Effector memory CD8-positive, alpha-beta T cell (primary cell): ENCODE data around the gene ITGAD.

Experiments
- ATAC-seq: fragments of 150-1000 bp; cut with Tn5 transposase; replicated peaks from 2 replicates; pipeline ENCODE4 v1.10.0; 2021; ENCODE audit warnings: mild to moderate bottlenecking, moderate library complexity
- DNase-seq, 3 experiments: peaks; one replicate each; pipeline ENCODE4 v3.0.0; 2021
- H3K27ac Mint-ChIP-seq, 2 donors: one replicate each; pipeline ENCODE4 v1.8.0; 2022; ENCODE audit warnings: mild to moderate bottlenecking in 2 of 2, mixed read lengths in 2 of 2, moderate library complexity in 2 of 2
- H3K27me3 Mint-ChIP-seq, 2 donors: one replicate each; pipeline ENCODE4 v1.8.0; 2022; ENCODE audit warnings: mixed read lengths in 2 of 2
- H3K36me3 Mint-ChIP-seq: one replicate; pipeline ENCODE4 v1.8.0; 2022; ENCODE audit warnings: mild to moderate bottlenecking, moderate library complexity, mixed read lengths; ENCODE audit not compliant: insufficient read depth
- H3K4me1 Mint-ChIP-seq, 2 donors: one replicate each; pipeline ENCODE4 v1.8.0; 2022; ENCODE audit warnings: low read depth in 2 of 2, mixed read lengths in 2 of 2
- H3K4me3 Mint-ChIP-seq, 2 donors: one replicate each; pipeline ENCODE4 v1.8.0; 2022; ENCODE audit warnings: mild to moderate bottlenecking in 2 of 2, mixed read lengths in 2 of 2, moderate library complexity in 2 of 2
- H3K9me3 Mint-ChIP-seq, 2 donors: one replicate each; pipeline ENCODE4 v1.8.0; 2022; ENCODE audit warnings: mixed read lengths in 2 of 2

Gene ITGAD

DNA sequence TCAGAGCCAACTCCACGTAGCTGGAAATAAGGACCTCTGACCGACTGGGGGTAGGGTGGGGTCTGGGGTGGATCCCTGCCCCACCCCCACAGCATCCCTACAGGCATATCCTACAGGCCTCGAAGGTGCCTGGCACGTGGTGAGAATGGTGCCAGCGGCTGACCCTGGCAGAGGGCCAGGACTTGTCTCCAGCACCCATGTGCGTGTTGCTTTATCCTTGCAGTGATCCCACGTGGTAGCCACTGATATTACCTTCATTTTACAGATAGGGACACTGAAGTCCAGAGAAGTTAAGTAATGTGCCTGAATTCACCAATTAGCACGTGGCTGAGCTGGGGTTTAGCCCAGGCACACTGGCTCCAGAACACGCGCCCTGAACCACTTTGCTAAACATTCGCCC lies 8.3 kb downstream of the ITGAD start:
- H3K9me3 Mint-ChIP-seq, result peaks cover 3 to 12% of the 10 kb centered on the region in 2 donors
- no peaks in the 10 kb centered on the region for H3K36me3 Mint-ChIP-seq
- peaks cover 31 to 37% of the 10 kb centered on the region in 2 donors for H3K4me1 Mint-ChIP-seq
- no peak for ATAC-seq
- H3K4me3 Mint-ChIP-seq, result peak overlapping the region in 1 of 2 donors; percentile 6
- no peak for DNase-seq
- H3K27ac Mint-ChIP-seq, result peak overlapping the region in 1 of 2 donors; percentile 69
- H3K27me3 Mint-ChIP-seq, result no peaks in the 10 kb centered on the region

- H3K36me3 Mint-ChIP-seq, result no peaks in the 10 kb centered on the region
- peaks cover 3 to 12% of the 10 kb centered on the region in 2 donors for H3K9me3 Mint-ChIP-seq
- H3K27me3 Mint-ChIP-seq, result no peaks in the 10 kb centered on the region
- ATAC-seq, result no peak
- DNase-seq, result no peak
- no peak overlapping the region for H3K4me3 Mint-ChIP-seq
- peaks cover 31 to 36% of the 10 kb centered on the region in 2 donors for H3K4me1 Mint-ChIP-seq
- H3K27ac Mint-ChIP-seq, result peak overlapping the region in 1 of 2 donors; percentile 49
Observed at GRCh38 chr16:31402687-31403086, 9.6 kb downstream of the ITGAD start.

DNA sequence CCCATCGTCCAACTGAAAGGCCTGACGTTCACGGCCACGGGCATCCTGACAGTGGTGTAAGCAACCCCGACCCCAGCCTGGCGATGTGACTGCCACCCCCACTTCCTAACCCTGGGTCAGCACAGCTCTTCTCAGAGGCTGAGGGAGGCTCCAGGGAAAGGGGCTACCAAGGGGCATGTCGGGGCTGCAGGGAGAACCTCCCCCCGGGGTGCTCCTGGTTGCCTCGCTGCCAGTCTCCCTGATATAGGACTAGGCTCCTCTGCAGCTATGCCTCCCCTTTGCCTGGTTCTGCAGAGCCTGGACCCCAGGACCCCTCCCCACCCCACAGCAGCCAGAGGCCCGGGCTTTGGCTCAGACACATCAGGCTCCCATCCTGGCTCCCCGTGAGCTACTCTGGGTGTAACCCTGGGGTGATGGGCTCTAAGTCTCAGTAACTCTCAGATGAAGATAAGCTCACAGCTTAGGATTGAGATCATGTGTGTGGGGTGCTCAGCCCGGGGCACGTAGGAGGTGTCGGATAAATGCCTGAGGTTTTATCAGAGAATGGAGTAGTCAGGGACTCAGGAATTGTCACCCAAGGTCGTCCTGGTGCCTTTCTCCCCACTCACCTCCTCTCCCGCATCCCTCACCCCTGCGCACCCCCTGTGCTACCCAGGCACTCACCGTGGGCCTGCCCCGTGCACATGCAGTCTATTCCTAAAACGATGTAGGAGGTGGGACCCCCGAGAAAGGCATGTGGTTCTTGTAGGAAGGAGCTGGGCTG lies 10.6 kb downstream of the ITGAD start:
- Mint-ChIP-seq H3K36me3 (no peaks in the 10 kb centered on the region), H3K9me3 (peaks cover 3 to 12% of the 10 kb centered on the region in 2 donors), H3K4me3 (no peak overlapping the region), H3K4me1 (peaks cover 31 to 39% of the 10 kb centered on the region in 2 donors), H3K27me3 (peaks cover 0 to 6% of the 10 kb centered on the region in 2 donors), H3K27ac (peak overlapping the region in 1 of 2 donors; percentile 49)
- DNase-seq, result no peak
- ATAC-seq, result no peak

DNA sequence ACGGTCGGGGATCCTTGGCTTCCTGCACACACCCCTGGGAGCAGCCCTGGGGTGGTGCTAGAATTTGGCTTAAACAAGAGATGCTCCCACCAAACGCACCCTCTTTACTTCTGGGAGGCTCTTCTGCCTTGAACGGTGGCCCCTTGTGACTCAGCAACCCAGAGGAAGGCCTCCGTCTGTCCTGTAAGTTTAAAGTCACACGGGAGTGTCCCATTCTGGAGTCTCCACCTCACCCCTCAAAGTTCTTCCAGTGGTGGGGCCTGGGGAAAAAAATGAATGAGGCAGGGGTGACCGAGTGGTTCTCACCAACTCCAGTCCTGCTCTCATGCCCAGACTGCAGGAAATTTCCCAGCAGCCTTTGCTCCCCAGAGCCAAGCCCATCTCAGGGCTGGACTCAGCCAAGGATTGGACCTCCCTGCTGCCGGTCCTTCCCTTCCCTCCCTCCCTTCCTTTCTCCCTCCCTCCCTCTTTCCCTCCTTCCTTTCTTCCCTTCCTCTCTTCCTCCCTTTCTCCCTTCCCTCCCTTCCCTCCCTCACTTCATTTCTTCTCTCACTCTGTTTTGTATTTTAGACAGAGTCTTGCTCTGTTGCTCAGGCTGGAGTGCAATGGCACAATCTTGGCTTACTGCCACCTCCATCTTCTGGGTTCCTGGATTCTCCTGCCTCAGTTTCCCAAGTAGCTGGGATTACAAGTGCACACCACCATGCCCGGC lies 11.4 kb downstream of the ITGAD start:
- peaks cover 25 to 33% of the 10 kb centered on the region in 2 donors for H3K4me1 Mint-ChIP-seq
- H3K27ac Mint-ChIP-seq, result no peak overlapping the region
- DNase-seq, result no peak
- H3K27me3 Mint-ChIP-seq, result peaks cover 0 to 9% of the 10 kb centered on the region in 2 donors
- ATAC-seq, result no peak
- H3K9me3 Mint-ChIP-seq, result peaks cover 3 to 7% of the 10 kb centered on the region in 2 donors
- no peak overlapping the region for H3K4me3 Mint-ChIP-seq
- H3K36me3 Mint-ChIP-seq, result no peaks in the 10 kb centered on the region

GRCh38 chr16:31407406-31407805 lies 14.3 kb downstream of the ITGAD start:
- no peak overlapping the region for H3K4me3 Mint-ChIP-seq

DNA sequence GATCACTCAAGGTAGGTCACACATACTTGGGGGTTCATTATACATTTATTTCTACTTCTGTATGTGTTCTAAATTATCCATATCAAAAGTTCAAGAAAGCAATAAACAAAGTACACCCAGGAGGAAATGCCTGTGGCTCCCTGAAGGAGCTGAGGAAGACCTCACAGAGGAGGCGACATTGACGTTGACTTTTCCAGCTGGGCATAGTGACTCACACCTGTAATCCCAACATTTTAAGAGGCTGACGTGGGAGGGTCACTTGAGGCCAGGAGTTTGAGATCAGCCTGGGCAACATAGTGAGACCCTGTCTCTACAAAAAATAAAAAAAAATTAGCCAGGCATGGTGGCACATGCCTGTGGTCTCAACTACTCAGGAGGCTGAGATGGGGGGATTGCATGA lies 16.3 kb downstream of the ITGAD start:
- no peak overlapping the region for H3K4me3 Mint-ChIP-seq
- H3K36me3 Mint-ChIP-seq, result no peaks in the 10 kb centered on the region
- peaks cover 14 to 19% of the 10 kb centered on the region in 2 donors for H3K4me1 Mint-ChIP-seq
- ATAC-seq (no peak), DNase-seq (no peak)
- H3K27ac Mint-ChIP-seq, result peak overlapping the region in 1 of 2 donors; percentile 10
- peaks cover 0 to 9% of the 10 kb centered on the region in 2 donors for H3K27me3 Mint-ChIP-seq
- H3K9me3 Mint-ChIP-seq, result no peaks in the 10 kb centered on the region

More at GRCh38 chr16:31407406-31407805, 14.3 kb downstream of the ITGAD start:
- peaks cover 0 to 9% of the 10 kb centered on the region in 2 donors for H3K27me3 Mint-ChIP-seq
- DNase-seq (no peak), ATAC-seq (no peak)
- no peaks in the 10 kb centered on the region for H3K36me3 Mint-ChIP-seq
- H3K4me1 Mint-ChIP-seq, result peaks cover 6 to 15% of the 10 kb centered on the region in 2 donors
- H3K27ac Mint-ChIP-seq, result no peak overlapping the region
- no peaks in the 10 kb centered on the region for H3K9me3 Mint-ChIP-seq

- Mint-ChIP-seq H3K9me3 (no peaks in the 10 kb centered on the region), H3K4me3 (no peak overlapping the region), H3K36me3 (no peaks in the 10 kb centered on the region), H3K27ac (no peak overlapping the region), H3K4me1 (peaks cover 21 to 25% of the 10 kb centered on the region in 2 donors), H3K27me3 (peaks cover 0 to 9% of the 10 kb centered on the region in 2 donors)
- ATAC-seq (no peak), DNase-seq (no peak)
Observed at GRCh38 chr16:31410082-31410481, 16.9 kb downstream of the ITGAD start.

DNA sequence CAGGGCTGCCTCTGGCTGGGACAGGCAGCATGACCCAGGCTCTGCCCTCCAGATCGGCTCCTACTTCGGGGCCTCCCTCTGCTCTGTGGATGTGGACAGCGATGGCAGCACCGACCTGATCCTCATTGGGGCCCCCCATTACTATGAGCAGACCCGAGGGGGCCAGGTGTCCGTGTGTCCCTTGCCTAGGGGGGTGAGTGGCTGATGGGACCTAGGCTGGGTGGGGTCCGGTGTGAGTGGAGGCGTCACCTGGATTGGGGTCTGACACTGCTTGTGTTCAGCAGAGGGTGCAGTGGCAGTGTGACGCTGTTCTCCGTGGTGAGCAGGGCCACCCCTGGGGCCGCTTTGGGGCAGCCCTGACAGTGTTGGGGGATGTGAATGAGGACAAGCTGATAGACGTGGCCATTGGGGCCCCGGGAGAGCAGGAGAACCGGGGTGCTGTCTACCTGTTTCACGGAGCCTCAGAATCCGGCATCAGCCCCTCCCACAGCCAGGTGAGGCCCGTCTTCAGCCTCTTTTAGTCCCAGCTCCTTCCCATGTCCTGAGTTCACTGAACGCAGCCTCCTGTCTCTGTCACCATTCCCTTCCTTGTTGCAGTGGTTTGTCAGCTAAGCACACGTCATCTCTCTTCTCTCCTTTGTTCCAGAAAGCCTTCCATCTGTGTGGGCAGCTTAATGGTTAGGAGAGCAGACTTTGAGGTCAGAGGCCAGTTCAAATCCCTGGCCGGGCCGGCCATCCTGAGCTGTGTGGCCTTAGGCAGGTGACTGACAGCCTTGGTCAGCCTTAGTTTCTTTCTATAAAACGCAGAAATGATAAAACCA lies 18.1 kb downstream of the ITGAD start:
- Mint-ChIP-seq H3K27me3 (peaks cover 0 to 9% of the 10 kb centered on the region in 2 donors), H3K27ac (no peak overlapping the region), H3K36me3 (no peaks in the 10 kb centered on the region), H3K4me1 (peaks cover 30 to 36% of the 10 kb centered on the region in 2 donors), H3K4me3 (no peak overlapping the region), H3K9me3 (no peaks in the 10 kb centered on the region)
- DNase-seq, result no peak
- no peak for ATAC-seq

GRCh38 chr16:31412750-31413149 lies 19.6 kb downstream of the ITGAD start:
- Mint-ChIP-seq H3K27ac (peak overlapping the region in 1 of 2 donors; percentile 83), H3K9me3 (no peaks in the 10 kb centered on the region), H3K4me3 (no peak overlapping the region), H3K4me1 (peaks cover 35 to 42% of the 10 kb centered on the region in 2 donors), H3K36me3 (no peaks in the 10 kb centered on the region), H3K27me3 (peaks cover 0 to 9% of the 10 kb centered on the region in 2 donors)
- DNase-seq (no peak), ATAC-seq (no peak)

- Mint-ChIP-seq H3K36me3 (no peaks in the 10 kb centered on the region), H3K27ac (peak overlapping the region in 1 of 2 donors; percentile 17), H3K4me3 (no peak overlapping the region), H3K4me1 (peaks cover 40 to 48% of the 10 kb centered on the region in 2 donors), H3K9me3 (no peaks in the 10 kb centered on the region), H3K27me3 (peaks cover 0 to 6% of the 10 kb centered on the region in 2 donors)
- ATAC-seq (no peak), DNase-seq (no peak)
Observed at GRCh38 chr16:31413381-31413780, 20.2 kb downstream of the ITGAD start.

GRCh38 chr16:31413943-31414342 lies 20.8 kb downstream of the ITGAD start:
- no peaks in the 10 kb centered on the region for H3K36me3 Mint-ChIP-seq
- ATAC-seq (no peak), DNase-seq (no peak)
- H3K9me3 Mint-ChIP-seq, result no peaks in the 10 kb centered on the region
- peaks cover 38 to 50% of the 10 kb centered on the region in 2 donors for H3K4me1 Mint-ChIP-seq
- H3K4me3 Mint-ChIP-seq, result peak overlapping the region in 1 of 2 donors; percentile 68
- peaks cover 0 to under 1% of the 10 kb centered on the region in 2 donors for H3K27me3 Mint-ChIP-seq
- H3K27ac Mint-ChIP-seq, result peak overlapping the region in 1 of 2 donors; percentile 17

GRCh38 chr16:31414706-31415105 lies 21.6 kb downstream of the ITGAD start:
- DNase-seq, result peak; percentile 19 to 27 (median 24)
- Mint-ChIP-seq H3K27me3 (no peaks in the 10 kb centered on the region), H3K4me3 (peak overlapping the region; percentile 24 to 68)

DNA sequence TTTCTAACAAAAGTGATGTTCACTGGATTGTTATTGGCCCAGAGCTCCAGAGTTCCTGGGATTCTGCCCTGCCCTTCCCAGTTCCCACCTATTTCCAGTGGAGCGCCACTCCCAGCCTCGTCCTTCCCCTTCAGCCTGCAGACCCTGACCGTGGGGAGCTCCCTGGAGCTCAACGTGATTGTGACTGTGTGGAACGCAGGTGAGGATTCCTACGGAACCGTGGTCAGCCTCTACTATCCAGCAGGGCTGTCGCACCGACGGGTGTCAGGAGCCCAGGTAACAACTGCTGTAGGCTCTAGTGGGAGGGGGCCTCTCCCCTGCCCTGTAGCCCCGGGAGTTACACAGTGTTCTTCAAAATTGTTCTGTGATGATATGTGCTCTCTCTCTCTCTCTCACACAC lies 23.2 kb downstream of the ITGAD start:
- H3K27me3 Mint-ChIP-seq, result no peaks in the 10 kb centered on the region
- peaks cover 50 to 66% of the 10 kb centered on the region in 2 donors for H3K4me1 Mint-ChIP-seq
- H3K9me3 Mint-ChIP-seq, result no peaks in the 10 kb centered on the region
- peak overlapping the region in 1 of 2 donors; percentile 19 for H3K4me3 Mint-ChIP-seq
- peak overlapping the region in 1 of 2 donors; percentile 5 for H3K27ac Mint-ChIP-seq
- no peak for ATAC-seq
- H3K36me3 Mint-ChIP-seq, result peaks cover 4% of the 10 kb centered on the region
- no peak for DNase-seq

More at GRCh38 chr16:31414706-31415105, 21.6 kb downstream of the ITGAD start:
- Mint-ChIP-seq H3K27ac (peak overlapping the region; percentile 77 to 78), H3K36me3 (peaks cover under 1% of the 10 kb centered on the region), H3K9me3 (no peaks in the 10 kb centered on the region), H3K4me1 (peaks cover 39 to 54% of the 10 kb centered on the region in 2 donors)
- peak; percentile 90 for ATAC-seq
